Thyroid gland (tissue), 4 donors: ENCODE results near the gene MRPS7. TPM values are rescaled to one million over a fixed set of nuclear protein-coding genes. Genes with fewer than 3 reads are reported as not detected.
"Not testable (repeated sequence)": the region's sequence is repeated elsewhere in the genome, so short reads cannot be mapped to it uniquely, and the experiment has no call there.

Experiments used
- DNase-seq, 2 donors: peaks; one replicate each; pipeline ENCODE4 v3.0.0-alpha.2; 2019
- H3K27ac ChIP-seq, 3 donors: fragments of 200-600 bp; sonication (generic); 1 replicate in 2 of 3; 2 replicates in 1 of 3; pipeline ENCODE4 v1.5.1; 2016 to 2019; ENCODE audit warnings: mild to moderate bottlenecking in 1 of 3, moderate library complexity in 1 of 3
- H3K27me3 ChIP-seq: fragments of 200-600 bp; sonication (generic); one replicate; pipeline ENCODE4 v1.5.1; 2019
- H3K36me3 ChIP-seq, 2 donors: fragments of 200-600 bp; sonication (generic); one replicate each; pipeline ENCODE4 v1.5.1; 2016 to 2019
- H3K4me1 ChIP-seq, 2 donors: fragments of 200-600 bp; sonication (generic); one replicate each; pipeline ENCODE4 v1.5.1; 2017 to 2019
- H3K4me3 ChIP-seq, 3 donors: fragments of 200-600 bp; sonication (generic); replicated peaks in 1 of 3; 1 replicate in 2 of 3; 2 replicates in 1 of 3; pipeline ENCODE4 v1.5.1; 2016; ENCODE audit warnings: mild to moderate bottlenecking in 1 of 3
- H3K9me3 ChIP-seq: fragments of 200-600 bp; sonication (generic); one replicate; pipeline ENCODE4 v1.5.1; 2017
- POLR2A ChIP-seq, 2 donors: fragments of 450-650 bp; IDR thresholded peaks; one replicate each; pipeline ENCODE4 v1.6.1; 2017; ENCODE audit warnings: antibody characterized with exemption in 2 of 2, mild to moderate bottlenecking in 2 of 2, moderate library complexity in 1 of 2
- whole genome bisulfite sequencing, 2 donors: methylation state at CpG; one replicate each; pipeline ENCODE4 v1.1.5; 2017; 5-methylcytosine and 5-hydroxymethylcytosine counted together
- intact Hi-C: fragments of 100-400 bp; cut with DNase I; formaldehyde crosslinking; loops from one replicate; pipeline ENCODE4 v1.15.1; 2023
- total RNA-seq, 4 donors: library from RNA; depleted of rRNA; stranded (reverse); fragments of >200 nt; gene quantifications; one replicate each; pipeline ENCODE4 v1.2.3, GENCODE V29; 2016
- TF ChIP-seq, protein P1 (sequence below), 6 experiments: fragments of 200-600 bp in 3 of 6; fragments of 450-650 bp in 3 of 6; sonication (generic) in 3 of 6; IDR thresholded peaks; one replicate each; pipeline ENCODE4 v1.5.1; 2016 to 2019; ENCODE audit warnings: antibody characterized with exemption in 6 of 6, mild to moderate bottlenecking in 2 of 6, inconsistent platforms in 1 of 6, moderate library complexity in 1 of 6

The MRPS7 gene
- total RNA-seq, 4 donors from 2014 or later: 29.9 to 59.4 (median 41.0) TPM

DNA sequence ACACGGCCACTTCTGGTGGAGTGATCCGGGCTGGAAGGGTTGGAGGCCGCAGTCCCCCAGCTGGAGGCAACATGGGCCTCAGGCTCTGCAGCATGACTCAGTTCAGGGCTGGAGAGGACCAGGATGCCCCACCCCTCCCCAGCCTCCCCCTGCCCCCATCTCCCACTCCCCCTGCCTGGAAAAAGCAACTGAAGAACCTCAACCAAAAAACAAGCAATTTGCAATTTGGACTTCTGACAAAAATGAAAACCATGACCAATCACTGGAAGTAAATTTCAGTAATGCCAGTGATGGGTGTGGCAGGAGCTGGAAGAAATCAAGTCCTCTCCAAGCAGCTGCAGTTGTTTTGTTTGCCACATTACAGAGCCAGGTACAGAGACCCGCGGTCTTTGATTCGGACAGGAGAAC lies 16.0 kb downstream of the MRPS7 start:
- peak; percentile 56 to 58 for DNase-seq
- H3K36me3 ChIP-seq: no peaks in the 10 kb centered on the region

DNA sequence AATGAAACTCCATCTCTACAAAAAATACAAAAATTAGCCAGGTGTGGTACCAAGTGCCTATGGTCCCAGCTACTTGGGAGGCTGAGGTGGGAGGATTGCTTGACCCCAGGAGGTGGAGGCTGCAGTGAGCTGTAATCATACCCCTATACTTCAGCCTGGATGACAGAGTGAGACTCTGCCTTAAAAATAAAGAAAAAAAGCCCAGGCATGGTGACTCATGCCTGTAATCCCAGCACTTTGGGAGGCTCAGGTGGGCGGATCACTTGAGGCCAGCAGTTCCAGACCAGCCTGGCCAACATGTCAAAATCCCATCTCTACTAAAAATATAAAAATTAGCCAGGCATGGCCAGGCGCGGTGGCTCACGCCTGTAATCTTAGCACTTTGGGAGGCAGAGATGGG lies 18.5 kb downstream of the MRPS7 start:
- H3K27ac ChIP-seq, intact Hi-C loops, H3K27me3 ChIP-seq, H3K36me3 ChIP-seq, H3K9me3 ChIP-seq, H3K4me3 ChIP-seq, DNase-seq: not testable (repeated sequence)
- 97 to 98% methylated on average over 4 of the region's 4 CpGs for WGBS, 2 donors
- peaks cover 15 to 16% of the 10 kb centered on the region in 2 donors for H3K4me1 ChIP-seq

More for the DNA sequence above, 16.0 kb downstream of the MRPS7 start:
- no peak for TF ChIP-seq POLR2A (IDR thresholded peaks at IDR 0.05)
- TF ChIP-seq, protein P1, sequence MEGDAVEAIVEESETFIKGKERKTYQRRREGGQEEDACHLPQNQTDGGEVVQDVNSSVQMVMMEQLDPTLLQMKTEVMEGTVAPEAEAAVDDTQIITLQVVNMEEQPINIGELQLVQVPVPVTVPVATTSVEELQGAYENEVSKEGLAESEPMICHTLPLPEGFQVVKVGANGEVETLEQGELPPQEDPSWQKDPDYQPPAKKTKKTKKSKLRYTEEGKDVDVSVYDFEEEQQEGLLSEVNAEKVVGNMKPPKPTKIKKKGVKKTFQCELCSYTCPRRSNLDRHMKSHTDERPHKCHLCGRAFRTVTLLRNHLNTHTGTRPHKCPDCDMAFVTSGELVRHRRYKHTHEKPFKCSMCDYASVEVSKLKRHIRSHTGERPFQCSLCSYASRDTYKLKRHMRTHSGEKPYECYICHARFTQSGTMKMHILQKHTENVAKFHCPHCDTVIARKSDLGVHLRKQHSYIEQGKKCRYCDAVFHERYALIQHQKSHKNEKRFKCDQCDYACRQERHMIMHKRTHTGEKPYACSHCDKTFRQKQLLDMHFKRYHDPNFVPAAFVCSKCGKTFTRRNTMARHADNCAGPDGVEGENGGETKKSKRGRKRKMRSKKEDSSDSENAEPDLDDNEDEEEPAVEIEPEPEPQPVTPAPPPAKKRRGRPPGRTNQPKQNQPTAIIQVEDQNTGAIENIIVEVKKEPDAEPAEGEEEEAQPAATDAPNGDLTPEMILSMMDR (IDR thresholded peaks at IDR 0.05): no peak
- Histone ChIP-seq H3K27me3 (no peaks in the 10 kb centered on the region), H3K9me3 (no peaks in the 10 kb centered on the region), H3K4me3 (no peak overlapping the region), H3K27ac (peak overlapping the region; percentile 48 to 71 (median 58)), H3K4me1 (peaks cover 15 to 16% of the 10 kb centered on the region in 2 donors)
- intact Hi-C loops: no loop called here
- WGBS, 2 donors: 32 to 38% methylated on average over 5 to 6 of the region's 6 CpGs

- Histone ChIP-seq H3K4me1 (peaks cover 0 to 6% of the 10 kb centered on the region in 2 donors), H3K27ac (no peak overlapping the region), H3K36me3 (no peaks in the 10 kb centered on the region), H3K4me3 (no peak overlapping the region), H3K27me3 (no peaks in the 10 kb centered on the region), H3K9me3 (no peaks in the 10 kb centered on the region)
- WGBS, 2 donors: 80 to 97% methylated on average over 6 of the region's 6 CpGs
- intact Hi-C loops: no loop called here
- DNase-seq: no peak
- TF ChIP-seq, protein P1 (IDR thresholded peaks at IDR 0.05): no peak
- no peak for TF ChIP-seq POLR2A (IDR thresholded peaks at IDR 0.05)
Observed at GRCh38 chr17:75285123-75285522, 23.4 kb downstream of the MRPS7 start.

DNA sequence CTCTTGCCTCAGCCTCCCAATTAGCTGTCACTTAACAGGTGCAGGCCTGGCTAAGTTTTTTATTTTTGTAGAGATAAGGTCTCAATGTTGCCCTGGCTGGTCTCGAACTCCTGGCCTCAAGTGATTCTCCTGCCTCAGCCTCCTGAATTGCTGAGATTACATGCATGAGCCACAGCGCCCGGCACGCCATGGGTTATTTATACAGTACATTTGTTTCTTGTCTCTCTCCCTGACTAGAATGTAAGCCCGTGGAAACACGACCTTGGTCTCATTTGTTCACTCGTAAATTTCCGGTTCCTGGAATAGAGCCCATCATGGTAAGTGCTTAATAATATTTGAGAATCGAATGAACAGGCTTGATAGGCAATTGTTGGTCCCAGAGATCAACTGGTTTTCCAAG lies 25.5 kb downstream of the MRPS7 start:
- no peak for TF ChIP-seq POLR2A (IDR thresholded peaks at IDR 0.05)
- TF ChIP-seq, protein P1 (IDR thresholded peaks at IDR 0.05): no peak
- intact Hi-C loops: no loop called here
- Histone ChIP-seq H3K4me1 (peaks cover 0 to 6% of the 10 kb centered on the region in 2 donors), H3K4me3 (no peak overlapping the region), H3K36me3 (no peaks in the 10 kb centered on the region), H3K27ac (no peak overlapping the region), H3K27me3 (no peaks in the 10 kb centered on the region), H3K9me3 (no peaks in the 10 kb centered on the region)
- WGBS, 2 donors: 86 to 87% methylated on average over 9 of the region's 9 CpGs
- DNase-seq: no peak

DNA sequence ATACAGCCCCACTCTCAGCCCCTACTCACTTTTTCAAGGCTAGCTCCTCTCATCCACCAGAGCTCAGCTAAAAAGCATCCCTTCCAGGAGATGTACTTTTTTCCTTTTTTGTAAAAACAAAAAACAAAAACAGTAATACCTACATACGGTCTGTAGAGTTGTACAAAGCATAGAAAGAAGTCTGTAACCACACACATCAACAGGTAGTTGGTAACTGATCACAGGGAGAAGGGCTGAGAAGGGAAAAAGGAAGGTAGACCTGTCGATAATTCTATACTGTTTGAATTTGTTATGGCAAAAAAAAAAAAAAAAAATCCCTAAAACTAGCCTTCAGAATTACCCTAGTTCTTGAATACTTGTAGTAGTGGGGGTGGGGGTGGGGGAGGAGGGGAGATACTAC lies 26.7 kb downstream of the MRPS7 start:
- peak overlapping the region in 1 of 3 donors; percentile 75 for H3K4me3 ChIP-seq
- H3K27ac ChIP-seq: peak overlapping the region in 1 of 3 donors; percentile 84
- DNase-seq: no peak
- no peaks in the 10 kb centered on the region for H3K9me3 ChIP-seq
- H3K27me3 ChIP-seq: no peaks in the 10 kb centered on the region
- H3K4me1 ChIP-seq: peaks cover 0 to 6% of the 10 kb centered on the region in 2 donors
- TF ChIP-seq, protein P1 (IDR thresholded peaks at IDR 0.05): no peak
- no peak for TF ChIP-seq POLR2A (IDR thresholded peaks at IDR 0.05)
- no peaks in the 10 kb centered on the region for H3K36me3 ChIP-seq
- intact Hi-C loops: no loop called here
- 10 to 20% methylated on average over 2 of the region's 2 CpGs for WGBS, 2 donors

DNA sequence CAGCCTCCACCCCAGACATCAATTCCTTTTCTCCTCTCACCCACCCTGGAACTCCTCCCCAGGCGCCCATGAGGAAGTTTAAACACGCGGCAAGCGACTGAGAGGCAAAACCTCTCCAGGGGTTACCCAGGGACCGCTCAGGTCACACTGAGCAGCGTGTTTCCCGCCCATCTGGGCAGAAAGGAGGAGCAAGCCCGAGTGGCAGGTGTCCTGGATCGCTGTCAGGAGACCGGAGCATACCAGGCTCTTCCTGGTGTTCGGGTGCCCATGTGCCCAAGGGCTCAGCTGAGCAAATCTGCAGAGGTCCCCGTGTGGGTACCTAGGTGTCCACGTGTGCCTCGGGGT lies 27.1 kb downstream of the MRPS7 start:
- no peaks in the 10 kb centered on the region for H3K27me3 ChIP-seq
- DNase-seq: peak; percentile 69
- peaks cover 0 to 6% of the 10 kb centered on the region in 2 donors for H3K4me1 ChIP-seq
- H3K27ac ChIP-seq: peak overlapping the region in 2 of 3 donors; percentile 64 to 84
- TF ChIP-seq, protein P1 (IDR thresholded peaks at IDR 0.05): no peak
- TF ChIP-seq POLR2A (IDR thresholded peaks at IDR 0.05): no peak
- H3K4me3 ChIP-seq: peak overlapping the region; percentile 16 to 75 (median 39)
- H3K9me3 ChIP-seq: no peaks in the 10 kb centered on the region
- WGBS, 2 donors: 1 to 2% methylated on average over 9 to 10 of the region's 14 CpGs
- no peaks in the 10 kb centered on the region for H3K36me3 ChIP-seq
- intact Hi-C loops: no loop called here
